DMS153 (cell line): ENCODE data around the gene KIAA2012.

Experiments
- DNase-seq: peaks from one replicate; lab custom pipeline; 2025; lab: John Stamatoyannopoulos, UW

KIAA2012 gene

DNA sequence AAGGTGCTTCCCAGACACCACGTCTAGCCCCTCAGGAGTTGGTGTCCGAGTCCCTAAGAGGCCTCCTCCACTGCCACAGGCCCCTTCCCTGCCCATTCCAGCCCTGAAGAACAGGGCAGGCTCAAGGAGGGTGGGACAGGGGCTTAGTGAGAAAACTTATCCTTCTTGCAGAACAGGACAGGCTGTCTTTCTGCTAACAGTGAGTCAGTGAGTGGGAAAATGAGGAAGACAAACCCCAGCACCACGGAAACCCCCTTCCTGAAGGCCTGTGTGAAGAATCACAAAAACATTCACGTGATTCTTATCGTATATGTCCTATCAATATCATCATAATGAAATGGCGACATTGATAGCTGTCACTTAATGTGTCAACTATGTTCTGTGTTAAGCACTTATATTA is 29.6 kb upstream of the KIAA2012 start:
- no peak for DNase-seq

DNA sequence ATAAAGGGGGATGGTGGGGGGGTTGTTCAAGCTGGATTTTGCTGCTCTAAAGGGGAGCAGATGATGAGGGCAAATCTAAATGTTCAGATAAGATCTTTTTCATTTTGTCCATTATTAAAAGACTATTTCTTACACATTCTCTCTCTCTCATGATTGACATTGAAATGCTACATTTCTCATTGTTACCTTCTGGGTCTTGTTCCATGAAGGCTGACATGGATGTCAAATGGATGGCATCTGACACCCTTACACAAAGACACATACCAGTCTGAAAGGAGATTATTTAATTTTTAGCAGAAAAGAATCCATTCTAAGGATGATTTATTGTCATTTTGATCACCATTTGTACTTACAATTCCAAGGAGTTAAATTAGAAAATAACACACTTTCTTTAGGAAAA is 28.3 kb upstream of the KIAA2012 start:
- DNase-seq: no peak

DNA sequence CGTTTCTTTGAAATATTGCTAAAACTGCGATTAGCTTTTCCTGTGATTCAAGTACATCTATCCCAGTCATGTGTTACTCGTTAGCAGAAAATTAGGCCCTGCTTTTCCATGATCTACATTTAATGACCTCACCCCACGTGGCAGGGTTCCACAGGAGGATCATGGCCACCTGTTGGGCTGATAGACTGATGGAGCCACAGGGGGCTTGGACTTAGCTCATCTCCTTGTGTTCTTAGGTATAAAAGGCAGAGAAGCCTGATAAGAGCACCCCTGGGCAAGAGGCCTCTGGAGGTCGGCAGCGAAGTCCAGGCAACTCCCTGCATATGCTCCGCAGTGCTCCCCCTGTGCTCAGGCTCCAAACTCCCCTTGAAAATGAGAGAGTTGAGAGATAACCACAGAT is 26.5 kb upstream of the KIAA2012 start:
- DNase-seq: no peak

GRCh38 chr2:202049092-202049728 is 23.8 kb upstream of the KIAA2012 start:
- no peak for DNase-seq

DNA sequence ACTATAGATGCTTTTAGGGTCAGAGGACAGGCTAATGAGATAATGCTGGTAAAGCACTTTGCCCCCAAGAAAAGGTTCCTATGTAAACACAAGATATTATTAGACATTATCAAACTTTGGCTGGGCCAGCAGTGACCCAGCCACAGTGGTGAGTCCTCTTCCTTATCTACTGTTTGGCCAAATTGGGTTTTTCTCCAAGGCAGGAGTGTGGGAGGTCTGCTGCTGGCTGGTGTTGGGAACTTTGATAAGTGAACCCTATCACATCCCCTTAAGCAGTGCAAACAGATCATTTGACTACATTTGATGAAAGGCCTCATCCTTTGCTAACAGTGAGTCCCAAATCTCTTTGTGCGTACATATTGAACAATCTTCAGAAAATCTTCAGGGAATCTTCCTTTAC is 23.2 kb upstream of the KIAA2012 start:
- no peak for DNase-seq

GRCh38 chr2:202050652-202051051 is 22.4 kb upstream of the KIAA2012 start:
- no peak for DNase-seq

DNA sequence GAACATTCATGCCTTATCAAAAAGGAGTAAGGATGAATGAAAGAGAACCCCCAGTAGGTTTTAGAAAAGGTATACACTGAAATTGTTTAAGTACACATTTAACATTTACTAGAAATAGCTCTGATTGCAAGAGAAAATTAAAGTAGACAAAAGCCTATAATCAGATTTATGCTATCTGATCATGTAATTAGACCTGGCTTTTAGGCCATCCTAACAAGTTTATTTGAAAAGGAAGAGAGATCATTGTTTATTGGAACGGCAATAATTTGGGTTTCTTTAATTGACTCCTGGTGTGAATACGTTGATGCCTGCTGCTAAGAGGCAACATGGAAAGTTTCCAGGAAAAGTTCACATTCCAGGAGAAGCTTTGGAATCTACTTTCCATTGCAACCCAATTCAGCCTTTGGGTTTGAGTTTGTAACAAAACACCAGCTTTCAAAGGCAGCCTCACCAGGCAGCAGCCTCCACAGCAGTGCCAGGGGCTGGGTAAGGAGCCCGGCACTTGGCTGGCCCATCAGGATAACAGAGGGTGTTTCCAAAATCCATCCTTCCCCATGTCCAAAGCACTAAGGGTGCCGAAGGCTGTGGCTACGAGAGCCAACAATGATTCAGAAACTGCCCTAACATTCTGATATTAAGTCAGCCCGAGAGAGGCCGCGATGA is 21.4 kb upstream of the KIAA2012 start:
- DNase-seq: no peak

GRCh38 chr2:202052235-202052634 is 20.8 kb upstream of the KIAA2012 start:
- no peak for DNase-seq

- no peak for DNase-seq
Measured at GRCh38 chr2:202054679-202055078, 18.4 kb upstream of the KIAA2012 start.

- no peak for DNase-seq
Measured at GRCh38 chr2:202056611-202057010, 16.4 kb upstream of the KIAA2012 start.

- DNase-seq: no peak
Measured at GRCh38 chr2:202060218-202060617, 12.8 kb upstream of the KIAA2012 start.

DNA sequence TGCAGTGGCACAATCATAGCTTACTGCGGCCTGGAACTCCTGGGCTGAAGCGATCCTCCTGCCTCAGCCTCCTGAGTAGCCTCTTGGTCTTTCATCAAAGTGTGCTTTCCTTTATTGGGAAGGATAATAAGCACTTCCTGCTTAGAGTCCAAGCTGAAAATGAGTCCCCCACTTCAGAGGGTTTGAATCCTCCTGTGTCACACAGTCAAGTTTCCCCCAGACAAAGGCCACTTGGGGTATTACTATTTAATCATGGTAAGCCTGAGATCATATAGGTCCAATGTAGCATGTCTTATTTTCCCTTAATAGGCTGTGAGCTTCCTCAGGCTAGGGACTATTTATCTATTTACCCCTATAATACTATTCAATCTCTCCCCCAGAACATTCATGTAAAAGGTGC is 11.4 kb upstream of the KIAA2012 start:
- no peak for DNase-seq

- no peak for DNase-seq
Measured at GRCh38 chr2:202064171-202064880, 8.7 kb upstream of the KIAA2012 start.

DNA sequence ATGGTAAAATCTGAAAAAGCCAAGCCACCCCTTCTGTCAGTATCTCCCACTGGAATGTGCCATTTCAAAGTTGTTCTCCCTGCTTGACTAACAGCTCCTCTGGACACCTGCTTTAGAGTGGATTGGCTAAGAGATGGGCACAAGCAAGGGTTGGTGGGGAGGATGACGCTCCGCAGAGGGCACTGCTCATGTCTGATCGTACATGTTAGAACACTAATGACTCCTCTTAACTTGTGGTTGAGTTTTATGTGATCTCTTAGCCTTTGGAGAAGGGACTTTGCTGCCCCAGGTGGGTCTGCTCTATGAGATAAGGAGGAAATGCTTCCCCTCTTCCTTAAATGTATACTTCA is 8.2 kb upstream of the KIAA2012 start:
- DNase-seq: no peak

DNA sequence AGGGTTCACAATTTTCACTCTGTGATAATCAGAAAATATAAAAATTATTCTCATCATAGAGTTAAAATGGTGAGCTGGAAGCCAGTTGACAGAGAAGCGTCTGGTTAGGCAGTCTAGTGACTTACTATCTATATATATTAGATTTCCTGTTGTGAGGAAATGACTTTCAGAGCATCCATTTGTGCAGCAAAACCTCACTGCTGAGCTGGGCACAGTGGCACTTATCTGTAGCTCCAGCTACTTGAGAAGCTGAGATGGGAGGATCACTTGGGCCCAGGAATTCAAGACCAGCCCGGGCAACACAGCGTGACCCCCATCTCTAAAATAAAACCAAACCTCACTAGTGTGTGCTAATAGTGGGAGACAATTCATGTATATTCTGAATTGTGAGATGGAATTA is 7.2 kb upstream of the KIAA2012 start:
- no peak for DNase-seq

GRCh38 chr2:202066875-202067274 is 6.2 kb upstream of the KIAA2012 start:
- DNase-seq: no peak

DNA sequence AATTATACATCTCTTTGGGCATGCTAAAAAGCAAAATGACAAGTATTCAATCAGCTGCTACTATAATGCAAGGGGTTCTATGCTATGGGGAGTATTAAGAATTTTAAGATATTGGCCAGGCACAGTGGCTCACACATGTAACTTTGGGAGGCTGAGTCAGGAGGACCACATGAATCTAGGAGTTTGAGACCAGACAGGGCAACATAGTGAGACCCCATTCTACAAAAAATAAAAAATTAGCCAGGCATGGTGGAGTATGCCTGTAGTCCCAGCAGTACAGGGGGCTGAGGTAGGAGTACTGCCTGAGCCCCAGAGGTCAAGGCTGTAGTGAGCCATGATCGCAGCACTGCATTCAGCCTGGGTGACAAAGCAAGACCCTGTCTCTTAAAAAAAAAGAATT is 5.5 kb upstream of the KIAA2012 start:
- DNase-seq: no peak

DNA sequence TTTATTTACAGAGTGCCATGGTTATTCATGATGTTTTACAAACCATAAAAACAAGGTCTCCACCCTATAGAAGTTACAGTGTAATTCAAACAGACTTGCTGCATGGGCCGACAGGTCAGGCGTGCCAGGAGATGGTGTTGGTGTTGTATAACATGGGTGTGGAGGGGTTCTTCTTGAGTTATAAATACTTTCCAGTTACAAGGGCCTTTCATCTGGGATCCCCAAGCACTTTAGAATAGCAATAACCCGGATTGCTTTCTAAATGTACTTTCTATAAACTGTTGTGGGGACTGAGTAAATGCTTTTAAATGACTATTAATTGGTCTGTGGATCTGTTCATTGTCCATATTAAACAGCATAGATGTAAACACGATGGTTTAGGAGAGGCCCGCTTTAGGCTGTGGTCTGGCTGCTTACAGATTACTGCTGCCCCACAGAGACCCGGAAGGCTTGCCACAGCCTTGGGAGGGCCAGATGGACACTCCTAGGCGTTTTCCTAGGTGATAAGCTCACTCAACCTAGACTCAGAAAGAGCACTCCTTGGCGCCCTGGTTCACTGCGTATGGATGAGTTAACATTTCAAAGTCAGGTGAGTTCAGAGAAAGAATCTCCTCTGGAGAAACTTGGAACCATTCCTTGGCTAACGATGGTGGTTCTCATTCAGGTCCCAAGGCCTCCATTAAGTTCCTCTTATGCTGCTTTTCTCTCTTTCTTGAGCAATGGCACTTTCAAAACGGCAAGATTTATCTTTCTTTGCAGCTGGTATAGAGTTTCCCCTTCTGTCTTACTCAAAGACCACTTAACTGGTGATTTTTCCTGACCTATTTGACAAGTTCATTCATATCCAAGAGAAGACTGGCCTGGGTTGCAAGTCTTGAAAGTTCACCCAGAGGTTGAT is 3.6 kb upstream of the KIAA2012 start:
- DNase-seq: peak; percentile 56

DNA sequence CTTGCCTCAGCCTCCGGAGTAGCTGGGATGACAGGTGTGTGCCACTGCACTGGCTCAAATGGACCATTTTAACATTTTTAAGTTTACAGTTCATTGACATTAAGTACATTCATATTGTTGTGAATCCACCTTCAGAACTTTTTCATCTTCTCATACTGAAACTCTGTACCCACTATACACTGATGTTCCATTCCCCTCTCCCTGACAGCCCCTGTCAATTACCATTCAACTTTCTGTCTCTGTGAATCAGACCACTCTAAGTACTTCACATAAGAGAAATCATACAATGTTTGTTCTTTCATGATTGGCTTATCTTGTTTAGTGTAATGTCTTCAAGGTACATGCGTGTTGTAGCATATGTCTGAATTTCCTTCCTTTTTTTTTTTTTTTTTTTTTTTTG is 1.9 kb upstream of the KIAA2012 start:
- no peak for DNase-seq

- DNase-seq: no peak
Measured at GRCh38 chr2:202072226-202072625, 829 bp upstream of the KIAA2012 start.

GRCh38 chr2:202074324-202074723 is 1.3 kb downstream of the KIAA2012 start:
- no peak for DNase-seq

DNA sequence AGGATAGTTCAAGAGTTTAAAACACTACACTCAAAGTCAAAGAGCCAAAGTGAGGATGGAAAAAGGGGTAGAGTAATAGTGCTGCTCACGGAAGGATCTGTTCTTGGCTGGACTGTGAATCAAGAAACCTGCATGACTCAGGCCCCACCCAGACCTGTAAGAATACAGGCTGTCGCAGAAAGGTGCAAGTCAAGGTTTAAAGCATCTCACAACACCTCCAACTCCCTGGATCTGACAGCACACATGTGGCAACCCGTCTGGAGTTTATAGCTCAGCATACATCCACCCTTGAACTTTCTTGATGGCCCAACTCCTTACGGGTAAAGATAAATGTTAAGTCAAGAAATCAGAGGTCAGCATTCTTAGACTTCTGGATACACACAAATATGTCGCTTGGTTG is 6.3 kb downstream of the KIAA2012 start:
- no peak for DNase-seq

DNA sequence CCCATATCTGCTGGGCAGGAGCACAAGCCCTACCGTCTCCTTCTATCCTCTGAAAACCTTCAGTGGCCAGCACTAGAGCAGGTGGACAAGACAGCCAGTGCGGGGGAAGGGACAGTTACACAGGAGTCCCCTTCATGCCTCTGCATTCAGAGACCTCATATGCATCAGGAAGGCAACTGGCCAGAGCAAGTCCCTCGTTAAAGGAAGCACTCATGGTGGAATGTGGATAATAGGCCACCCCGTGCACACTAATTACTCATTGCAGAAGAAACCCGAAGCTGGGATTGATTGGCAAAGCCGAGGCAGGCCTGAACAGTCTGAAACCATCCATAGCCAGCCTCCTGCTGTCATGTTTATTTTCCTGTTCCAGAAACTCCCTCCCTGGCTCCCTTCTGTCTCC is 11.2 kb downstream of the KIAA2012 start:
- DNase-seq: no peak
